ENCODE measurements around the gene TSPAN14. TPM values are rescaled to one million over a fixed set of nuclear protein-coding genes. Genes with fewer than 3 reads are reported as not detected.

Gene TSPAN14
- total RNA-seq, 2 experiments from 2014 or later: 43.9 to 45.5 TPM

GRCh38 chr10:80539421-80540031 lies 85.4 kb downstream of the TSPAN14 start:
- no peaks in the 10 kb centered on the region for H3K9me3 Mint-ChIP-seq
- no peak overlapping the region for H3K27ac Mint-ChIP-seq
- H3K4me3 Mint-ChIP-seq: no peak overlapping the region
- intact Hi-C loops (cut with micrococcal nuclease): no loop called here
- no peak for TF ChIP-seq CTCF (IDR thresholded peaks at IDR 0.05)
- ChIA-PET POLR2A (no interaction called here), CTCF (interaction anchor here (1.5 kb wide), 1 partner anchor 157 kb away, joined by 3 read pairs; no protein-coding TSS in a partner anchor)
- no peak for ATAC-seq
- H3K4me1 Mint-ChIP-seq (ENCODE audit: low read depth): peaks cover 16% of the 10 kb centered on the region
- DNase-seq: no peak
- H3K27me3 Mint-ChIP-seq: no peaks in the 10 kb centered on the region
- peaks cover 3% of the 10 kb centered on the region for H3K36me3 Mint-ChIP-seq (ENCODE audit: low read depth)

- Mint-ChIP-seq H3K27me3 (no peaks in the 10 kb centered on the region), H3K27ac (no peak overlapping the region), H3K4me3 (no peak overlapping the region), H3K9me3 (no peaks in the 10 kb centered on the region), H3K4me1 (ENCODE audit: low read depth) (peaks cover 16% of the 10 kb centered on the region), H3K36me3 (ENCODE audit: low read depth) (peaks cover 3% of the 10 kb centered on the region)
- TF ChIP-seq CTCF (IDR thresholded peaks at IDR 0.05): no peak
- ChIA-PET CTCF (interaction anchor here (1.5 kb wide), 1 partner anchor 157 kb away, joined by 3 read pairs; no protein-coding TSS in a partner anchor), POLR2A (no interaction called here)
- DNase-seq: no peak
- intact Hi-C loops (cut with micrococcal nuclease): no loop called here
- no peak for ATAC-seq
Measured at GRCh38 chr10:80540136-80540535, 86.0 kb downstream of the TSPAN14 start.

- ATAC-seq: no peak
- H3K9me3 Mint-ChIP-seq: no peaks in the 10 kb centered on the region
- no peaks in the 10 kb centered on the region for H3K27me3 Mint-ChIP-seq
- H3K4me1 Mint-ChIP-seq (ENCODE audit: low read depth): peaks cover 13% of the 10 kb centered on the region
- no peak for TF ChIP-seq CTCF (IDR thresholded peaks at IDR 0.05)
- no peak overlapping the region for H3K27ac Mint-ChIP-seq
- H3K36me3 Mint-ChIP-seq (ENCODE audit: low read depth): no peaks in the 10 kb centered on the region
- DNase-seq: no peak
- no peak overlapping the region for H3K4me3 Mint-ChIP-seq
- ChIA-PET POLR2A (no interaction called here), CTCF (interaction anchor here (1.5 to 1.7 kb wide), 2 partner anchors 158 to 162 kb away, joined by 3 to 5 read pairs; no protein-coding TSS in a partner anchor)
- intact Hi-C loops (cut with micrococcal nuclease): no loop called here
Measured at GRCh38 chr10:80540618-80540980, 86.5 kb downstream of the TSPAN14 start.

GRCh38 chr10:80540981-80541750 lies 87.1 kb downstream of the TSPAN14 start:
- Mint-ChIP-seq H3K4me3 (no peak overlapping the region), H3K27ac (peak overlapping the region; percentile 44), H3K27me3 (no peaks in the 10 kb centered on the region), H3K4me1 (ENCODE audit: low read depth) (peaks cover 12% of the 10 kb centered on the region), H3K9me3 (no peaks in the 10 kb centered on the region), H3K36me3 (ENCODE audit: low read depth) (no peaks in the 10 kb centered on the region)
- intact Hi-C loops (cut with micrococcal nuclease): no loop called here
- DNase-seq (no peak), ATAC-seq (no peak)
- ChIA-PET CTCF (interaction anchor here (1.0 to 1.9 kb wide), 5 partner anchors 10 to 163 kb away, joined by 3 to 8 read pairs (median 5); no protein-coding TSS in a partner anchor), POLR2A (no interaction called here)
- TF ChIP-seq CTCF (IDR thresholded peaks at IDR 0.05): no peak

GRCh38 chr10:80542053-80542452 lies 87.9 kb downstream of the TSPAN14 start:
- H3K4me1 Mint-ChIP-seq (ENCODE audit: low read depth): peaks cover 8% of the 10 kb centered on the region
- POLR2A ChIA-PET: no interaction called here
- H3K27me3 Mint-ChIP-seq: no peaks in the 10 kb centered on the region
- H3K36me3 Mint-ChIP-seq (ENCODE audit: low read depth): no peaks in the 10 kb centered on the region
- CTCF ChIA-PET: interaction anchor here (1.0 to 1.9 kb wide), 5 partner anchors 11 to 164 kb away, joined by 3 to 8 read pairs (median 5); no protein-coding TSS in a partner anchor
- intact Hi-C loops (cut with micrococcal nuclease): no loop called here
- H3K27ac Mint-ChIP-seq: no peak overlapping the region
- H3K9me3 Mint-ChIP-seq: no peaks in the 10 kb centered on the region
- ATAC-seq: no peak
- no peak for DNase-seq
- no peak overlapping the region for H3K4me3 Mint-ChIP-seq
- TF ChIP-seq CTCF (IDR thresholded peaks at IDR 0.05): no peak
